HEK293 (cell line): Measurements from ENCODE around the gene LAMTOR2.

ENCODE experiments used
- BCL11B ChIP-seq: fragments of 450-650 bp; formaldehyde crosslinking; IDR thresholded peaks from 2 replicates; pipeline ENCODE4 v1.5.1; 2016; ENCODE audit warnings: low read depth, missing biosample characterization, missing genetic modification characterization
- GLI2 ChIP-seq: fragments of 450-650 bp; formaldehyde crosslinking; IDR thresholded peaks from 2 replicates; pipeline ENCODE4; 2017; ENCODE audit warnings: missing biosample characterization, missing genetic modification characterization, low read depth, borderline replicate concordance
- GLIS2 ChIP-seq: fragments of 450-650 bp; formaldehyde crosslinking; IDR thresholded peaks from 2 replicates; pipeline ENCODE4 v1.5.1; 2016; ENCODE audit warnings: missing biosample characterization, missing genetic modification characterization
- HOXD13 ChIP-seq: sonication (generic); formaldehyde crosslinking; IDR thresholded peaks from 2 replicates; pipeline ENCODE4 v1.8.0; 2022; ENCODE audit warnings: missing genetic modification reagents, borderline replicate concordance
- PATZ1 ChIP-seq: fragments of 450-650 bp; formaldehyde crosslinking; IDR thresholded peaks from 2 replicates; pipeline ENCODE4 v1.5.1; 2016; ENCODE audit warnings: missing biosample characterization, missing genetic modification characterization
- REPIN1 ChIP-seq: fragments of 450-650 bp; formaldehyde crosslinking; IDR thresholded peaks from 2 replicates; pipeline ENCODE4 v1.5.1; 2017; ENCODE audit warnings: missing biosample characterization, missing genetic modification characterization, low read depth
- SCRT1 ChIP-seq: fragments of 450-650 bp; formaldehyde crosslinking; IDR thresholded peaks from 2 replicates; pipeline ENCODE4 v1.5.1; 2016; ENCODE audit warnings: missing biosample characterization, missing genetic modification characterization, borderline replicate concordance
- TRIM28 ChIP-seq: IDR thresholded peaks from 2 replicates; pipeline ENCODE4 v1.6.1; 2011; ENCODE audit warnings: low read length, control low read depth, borderline replicate concordance
- YY2 ChIP-seq: fragments of 450-650 bp; formaldehyde crosslinking; IDR thresholded peaks from 2 replicates; pipeline ENCODE4 v1.5.1; 2016; ENCODE audit warnings: missing biosample characterization, missing genetic modification characterization
- ZBTB26 ChIP-seq: fragments of 450-650 bp; formaldehyde crosslinking; optimal IDR thresholded peaks from 2 replicates; pipeline ENCODE3; 2016; ENCODE audit warnings: missing biosample characterization, mild to moderate bottlenecking, missing genetic modification characterization
- ZEB2 ChIP-seq: fragments of 450-650 bp; formaldehyde crosslinking; IDR thresholded peaks from 2 replicates; pipeline ENCODE4 v1.5.1; 2016; ENCODE audit warnings: missing biosample characterization, missing genetic modification characterization
- ZFP37 ChIP-seq: fragments of 450-650 bp; formaldehyde crosslinking; IDR thresholded peaks from 2 replicates; pipeline ENCODE4 v1.5.1; 2016; ENCODE audit warnings: missing biosample characterization, missing genetic modification characterization
- ZNF114 ChIP-seq: fragments of 450-650 bp; formaldehyde crosslinking; IDR thresholded peaks from 2 replicates; pipeline ENCODE4 v1.5.0; 2017; ENCODE audit warnings: missing biosample characterization, missing genetic modification characterization
- ZNF16 ChIP-seq: fragments of 450-650 bp; formaldehyde crosslinking; IDR thresholded peaks from 2 replicates; pipeline ENCODE4 v1.5.1; 2016; ENCODE audit warnings: low read depth, missing biosample characterization, missing genetic modification characterization
- ZNF335 ChIP-seq: fragments of 450-650 bp; formaldehyde crosslinking; conservative IDR thresholded peaks from 2 replicates; pipeline ENCODE4 v1.5.1; 2016; ENCODE audit warnings: missing biosample characterization, missing genetic modification characterization
- ZNF510 ChIP-seq: fragments of 450-650 bp; formaldehyde crosslinking; IDR thresholded peaks from 2 replicates; pipeline ENCODE4 v1.5.1; 2018; ENCODE audit warnings: mild to moderate bottlenecking, missing genetic modification characterization, missing biosample characterization; ENCODE audit not compliant: insufficient replicate concordance
- ZNF600 ChIP-seq: fragments of 450-650 bp; formaldehyde crosslinking; IDR thresholded peaks from 2 replicates; pipeline ENCODE4 v1.5.1; 2016; ENCODE audit warnings: missing biosample characterization, missing genetic modification characterization
- ZNF645 ChIP-seq: fragments of 450-650 bp; formaldehyde crosslinking; IDR thresholded peaks from 2 replicates; pipeline ENCODE4; 2016; ENCODE audit warnings: missing biosample characterization, missing genetic modification characterization
- ZNF76 ChIP-seq: fragments of 450-650 bp; formaldehyde crosslinking; IDR thresholded peaks from 2 replicates; pipeline ENCODE4; 2016; ENCODE audit warnings: low read depth, missing biosample characterization, missing genetic modification characterization, borderline replicate concordance
- ZNF830 ChIP-seq: fragments of 450-650 bp; IDR thresholded peaks from 2 replicates; pipeline ENCODE4 v1.5.0; 2018; ENCODE audit warnings: missing biosample characterization, missing genetic modification characterization, low read depth, mild to moderate bottlenecking, moderate library complexity
- ZSCAN16 ChIP-seq: fragments of 450-650 bp; formaldehyde crosslinking; IDR thresholded peaks from 2 replicates; pipeline ENCODE4 v1.5.1; 2016; ENCODE audit warnings: missing biosample characterization, missing genetic modification characterization
- TF ChIP-seq, protein P1 (sequence below): fragments of 450-650 bp; formaldehyde crosslinking; conservative IDR thresholded peaks from 2 replicates; pipeline ENCODE4 v1.5.1; 2016; ENCODE audit warnings: low read depth, missing biosample characterization, missing genetic modification characterization
- TF ChIP-seq, protein P2 (sequence below): fragments of 450-650 bp; formaldehyde crosslinking; IDR thresholded peaks from 2 replicates; pipeline ENCODE4 v1.5.1; 2016; ENCODE audit warnings: missing biosample characterization, missing genetic modification characterization, borderline replicate concordance
- TF ChIP-seq, protein P3 (sequence below): fragments of 450-650 bp; formaldehyde crosslinking; IDR thresholded peaks from 2 replicates; pipeline ENCODE4 v1.5.1; 2016; ENCODE audit warnings: missing biosample characterization, missing genetic modification characterization

The LAMTOR2 gene

DNA sequence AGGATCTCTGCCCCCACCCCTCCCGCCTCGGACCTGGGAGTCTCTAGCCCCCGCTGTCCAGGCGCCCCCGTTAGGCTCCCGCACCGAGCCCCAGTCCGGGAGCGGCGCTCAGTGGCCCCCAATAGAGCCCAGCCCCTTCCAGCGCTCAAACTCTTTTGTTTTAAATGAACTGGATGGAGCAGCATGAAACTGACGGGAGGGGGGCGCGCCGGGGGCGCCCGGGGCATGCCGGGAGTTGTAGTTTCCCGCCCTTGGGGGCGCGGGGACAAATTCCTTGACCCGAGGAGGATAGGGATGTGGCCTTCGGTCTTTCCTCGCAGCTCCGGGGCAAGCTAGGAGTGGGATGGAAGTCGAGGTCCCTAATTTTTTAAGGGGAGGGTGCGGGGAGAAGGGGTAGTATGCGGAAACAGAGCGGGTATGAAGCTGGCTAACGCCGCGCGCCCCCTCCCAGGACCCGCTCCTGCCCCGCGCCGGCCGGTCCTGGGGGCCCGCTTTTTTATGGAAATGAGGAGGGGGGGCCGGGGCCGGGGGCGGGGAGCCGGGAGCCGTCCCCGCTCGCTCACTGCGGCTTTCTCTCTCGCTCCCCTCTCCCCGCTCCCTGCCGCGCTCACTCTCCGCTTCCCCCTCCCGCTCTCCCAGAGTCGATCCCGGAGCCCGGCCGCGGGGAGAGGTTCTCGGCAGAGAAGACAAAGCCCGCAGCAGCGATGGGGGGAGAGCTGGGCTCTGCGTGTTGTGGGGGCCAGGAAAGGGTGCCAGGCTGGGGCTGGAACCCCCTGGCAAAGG is 27.9 kb downstream of the LAMTOR2 start, which contains the start of gene MEX3A (continued):
- TF ChIP-seq, protein P1, sequence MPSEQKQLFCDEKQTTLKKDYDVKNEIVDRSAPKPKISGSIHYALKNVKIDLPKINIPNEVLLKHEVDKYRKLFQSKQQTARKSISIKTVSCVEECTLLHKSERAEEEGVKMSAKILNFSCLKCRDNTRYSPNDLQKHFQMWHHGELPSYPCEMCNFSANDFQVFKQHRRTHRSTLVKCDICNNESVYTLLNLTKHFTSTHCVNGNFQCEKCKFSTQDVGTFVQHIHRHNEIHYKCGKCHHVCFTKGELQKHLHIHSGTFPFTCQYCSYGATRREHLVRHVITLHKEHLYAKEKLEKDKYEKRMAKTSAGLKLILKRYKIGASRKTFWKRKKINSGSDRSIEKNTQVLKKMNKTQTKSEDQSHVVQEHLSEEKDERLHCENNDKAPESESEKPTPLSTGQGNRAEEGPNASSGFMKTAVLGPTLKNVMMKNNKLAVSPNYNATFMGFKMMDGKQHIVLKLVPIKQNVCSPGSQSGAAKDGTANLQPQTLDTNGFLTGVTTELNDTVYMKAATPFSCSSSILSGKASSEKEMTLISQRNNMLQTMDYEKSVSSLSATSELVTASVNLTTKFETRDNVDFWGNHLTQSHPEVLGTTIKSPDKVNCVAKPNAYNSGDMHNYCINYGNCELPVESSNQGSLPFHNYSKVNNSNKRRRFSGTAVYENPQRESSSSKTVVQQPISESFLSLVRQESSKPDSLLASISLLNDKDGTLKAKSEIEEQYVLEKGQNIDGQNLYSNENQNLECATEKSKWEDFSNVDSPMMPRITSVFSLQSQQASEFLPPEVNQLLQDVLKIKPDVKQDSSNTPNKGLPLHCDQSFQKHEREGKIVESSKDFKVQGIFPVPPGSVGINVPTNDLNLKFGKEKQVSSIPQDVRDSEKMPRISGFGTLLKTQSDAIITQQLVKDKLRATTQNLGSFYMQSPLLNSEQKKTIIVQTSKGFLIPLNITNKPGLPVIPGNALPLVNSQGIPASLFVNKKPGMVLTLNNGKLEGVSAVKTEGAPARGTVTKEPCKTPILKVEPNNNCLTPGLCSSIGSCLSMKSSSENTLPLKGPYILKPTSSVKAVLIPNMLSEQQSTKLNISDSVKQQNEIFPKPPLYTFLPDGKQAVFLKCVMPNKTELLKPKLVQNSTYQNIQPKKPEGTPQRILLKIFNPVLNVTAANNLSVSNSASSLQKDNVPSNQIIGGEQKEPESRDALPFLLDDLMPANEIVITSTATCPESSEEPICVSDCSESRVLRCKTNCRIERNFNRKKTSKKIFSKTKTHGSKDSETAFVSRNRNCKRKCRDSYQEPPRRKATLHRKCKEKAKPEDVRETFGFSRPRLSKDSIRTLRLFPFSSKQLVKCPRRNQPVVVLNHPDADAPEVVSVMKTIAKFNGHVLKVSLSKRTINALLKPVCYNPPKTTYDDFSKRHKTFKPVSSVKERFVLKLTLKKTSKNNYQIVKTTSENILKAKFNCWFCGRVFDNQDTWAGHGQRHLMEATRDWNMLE, result 0 out of 2 replicates have a peak, but pooled peaks have one; percentile 19
- TF ChIP-seq ZNF335 (tag by site-specific recombination) (peak; percentile 100), ZFP37 (tag by site-specific recombination) (no peak), PATZ1 (tag by site-specific recombination) (peak; percentile 95), ZNF114 (no peak), ZBTB26 (tag by site-specific recombination) (peak; percentile 92), TRIM28 (no peak), BCL11B (tag by site-specific recombination) (no peak), ZNF600 (peak; percentile 69; the same call in 1 of the 2 replicates), HOXD13 (CRISPR knock-in tag) (no peak), ZNF510 (tag by site-specific recombination) (no peak), ZNF830 (tag by site-specific recombination) (no peak), ZSCAN16 (no peak), ZNF76 (peak; percentile 95), ZNF16 (no peak), YY2 (tag by site-specific recombination) (no peak), GLIS2 (tag by site-specific recombination) (peak; percentile 88), REPIN1 (tag by site-specific recombination) (no peak), SCRT1 (tag by site-specific recombination) (no peak), ZNF645 (no peak), GLI2 (tag by site-specific recombination) (no peak), ZEB2 (tag by site-specific recombination) (0 out of 2 replicates have a peak, but pooled peaks have one; percentile 48)
- TF ChIP-seq, protein P2, sequence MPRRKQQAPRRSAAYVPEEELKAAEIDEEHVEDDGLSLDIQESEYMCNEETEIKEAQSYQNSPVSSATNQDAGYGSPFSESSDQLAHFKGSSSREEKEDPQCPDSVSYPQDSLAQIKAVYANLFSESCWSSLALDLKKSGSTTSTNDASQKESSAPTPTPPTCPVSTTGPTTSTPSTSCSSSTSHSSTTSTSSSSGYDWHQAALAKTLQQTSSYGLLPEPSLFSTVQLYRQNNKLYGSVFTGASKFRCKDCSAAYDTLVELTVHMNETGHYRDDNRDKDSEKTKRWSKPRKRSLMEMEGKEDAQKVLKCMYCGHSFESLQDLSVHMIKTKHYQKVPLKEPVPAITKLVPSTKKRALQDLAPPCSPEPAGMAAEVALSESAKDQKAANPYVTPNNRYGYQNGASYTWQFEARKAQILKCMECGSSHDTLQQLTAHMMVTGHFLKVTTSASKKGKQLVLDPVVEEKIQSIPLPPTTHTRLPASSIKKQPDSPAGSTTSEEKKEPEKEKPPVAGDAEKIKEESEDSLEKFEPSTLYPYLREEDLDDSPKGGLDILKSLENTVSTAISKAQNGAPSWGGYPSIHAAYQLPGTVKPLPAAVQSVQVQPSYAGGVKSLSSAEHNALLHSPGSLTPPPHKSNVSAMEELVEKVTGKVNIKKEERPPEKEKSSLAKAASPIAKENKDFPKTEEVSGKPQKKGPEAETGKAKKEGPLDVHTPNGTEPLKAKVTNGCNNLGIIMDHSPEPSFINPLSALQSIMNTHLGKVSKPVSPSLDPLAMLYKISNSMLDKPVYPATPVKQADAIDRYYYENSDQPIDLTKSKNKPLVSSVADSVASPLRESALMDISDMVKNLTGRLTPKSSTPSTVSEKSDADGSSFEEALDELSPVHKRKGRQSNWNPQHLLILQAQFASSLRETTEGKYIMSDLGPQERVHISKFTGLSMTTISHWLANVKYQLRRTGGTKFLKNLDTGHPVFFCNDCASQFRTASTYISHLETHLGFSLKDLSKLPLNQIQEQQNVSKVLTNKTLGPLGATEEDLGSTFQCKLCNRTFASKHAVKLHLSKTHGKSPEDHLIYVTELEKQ (tag by site-specific recombination), result no peak
- TF ChIP-seq, protein P3, sequence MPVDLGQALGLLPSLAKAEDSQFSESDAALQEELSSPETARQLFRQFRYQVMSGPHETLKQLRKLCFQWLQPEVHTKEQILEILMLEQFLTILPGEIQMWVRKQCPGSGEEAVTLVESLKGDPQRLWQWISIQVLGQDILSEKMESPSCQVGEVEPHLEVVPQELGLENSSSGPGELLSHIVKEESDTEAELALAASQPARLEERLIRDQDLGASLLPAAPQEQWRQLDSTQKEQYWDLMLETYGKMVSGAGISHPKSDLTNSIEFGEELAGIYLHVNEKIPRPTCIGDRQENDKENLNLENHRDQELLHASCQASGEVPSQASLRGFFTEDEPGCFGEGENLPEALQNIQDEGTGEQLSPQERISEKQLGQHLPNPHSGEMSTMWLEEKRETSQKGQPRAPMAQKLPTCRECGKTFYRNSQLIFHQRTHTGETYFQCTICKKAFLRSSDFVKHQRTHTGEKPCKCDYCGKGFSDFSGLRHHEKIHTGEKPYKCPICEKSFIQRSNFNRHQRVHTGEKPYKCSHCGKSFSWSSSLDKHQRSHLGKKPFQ (tag by site-specific recombination), result no peak
